ENCODE results near the gene NOP58. TPM values are rescaled to one million over a fixed set of nuclear protein-coding genes. Genes with fewer than 3 reads are reported as not detected.
"Not testable (repeated sequence)": the region's sequence is repeated elsewhere in the genome, so short reads cannot be mapped to it uniquely, and the experiment has no call there.

NOP58 gene
- total and polyA plus RNA-seq, 2 experiments from 2014 or later, result 49.3 to 68.1 TPM

DNA sequence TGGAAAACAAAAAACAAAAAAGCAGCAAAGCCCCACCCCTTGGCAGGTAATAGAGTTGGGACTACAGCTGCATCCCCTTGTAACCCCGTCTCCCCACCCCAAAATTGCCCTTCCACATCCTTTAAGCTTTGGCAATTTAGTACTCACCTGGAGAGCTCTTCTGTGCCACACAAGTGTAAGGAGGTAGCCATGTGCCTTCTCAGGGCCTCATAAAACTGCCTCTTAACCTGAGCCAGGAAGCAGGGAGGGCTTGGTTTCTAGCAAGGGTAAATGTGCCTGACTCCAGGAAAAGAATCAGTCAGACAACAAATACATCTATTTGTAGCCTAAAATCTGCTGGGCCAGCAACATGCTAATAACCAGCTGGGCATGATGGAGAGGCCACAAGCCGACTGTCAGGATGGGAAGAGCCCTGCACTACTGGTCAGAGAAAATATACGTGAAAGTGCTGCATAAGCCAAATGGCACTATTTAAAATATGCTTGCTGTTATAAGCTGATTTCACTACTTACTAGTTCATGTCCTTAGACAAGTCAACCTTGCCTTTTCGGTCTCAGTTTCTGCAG lies 46.3 kb downstream of the NOP58 start:
- H3K4me2 ChIP-seq (ENCODE audit: unreplicated experiment), result no peak overlapping the region
- 94 to 99% methylated on average over 4 of the region's 4 CpGs for WGBS, 2 experiments (ENCODE audit: low coverage in 1 of 2, low lambda C conversion rate in 2 of 2, missing lambda C conversion rate in 2 of 2)
- peaks cover 20% of the 10 kb centered on the region for H3F3A ChIP-seq (ENCODE audit: insufficient read depth)
- H3K79me2 ChIP-seq (ENCODE audit: insufficient read depth), result no peaks in the 10 kb centered on the region
- no peak overlapping the region for H2AFZ ChIP-seq
- peaks cover 3% of the 10 kb centered on the region; the same call in 1 of the 2 replicates for H3K4me1 ChIP-seq (ENCODE audit: insufficient read depth)
- peaks cover 13% of the 10 kb centered on the region; the same call in 1 of the 2 replicates for H3K36me3 ChIP-seq (ENCODE audit: low read depth)
- no peaks in the 10 kb centered on the region; the same call in 1 of the 2 replicates for H4K20me1 ChIP-seq (ENCODE audit: insufficient read depth)
- DNase-seq, result no peak
- H3K27me3 ChIP-seq (replicated peaks; ENCODE audit: insufficient read depth), result no peaks in the 10 kb centered on the region
- TF ChIP-seq EZH2phosphoT487 (IDR thresholded peaks at IDR 0.05; ENCODE audit: insufficient read depth, low read depth) (no peak), EZH2 (IDR thresholded peaks at IDR 0.05; ENCODE audit: insufficient read depth, poor library complexity, severe bottlenecking) (no peak)
- in situ Hi-C loops (cut with MboI), result no loop called here
- H3K9ac ChIP-seq, result no peak overlapping the region
- H3K4me3 ChIP-seq, result no peak overlapping the region
- H3K27ac ChIP-seq, result no peak overlapping the region
- no peaks in the 10 kb centered on the region for H3K9me3 ChIP-seq (ENCODE audit: low read depth)
- no peaks in the 10 kb centered on the region for H3K9me2 ChIP-seq (ENCODE audit: insufficient read depth)

DNA sequence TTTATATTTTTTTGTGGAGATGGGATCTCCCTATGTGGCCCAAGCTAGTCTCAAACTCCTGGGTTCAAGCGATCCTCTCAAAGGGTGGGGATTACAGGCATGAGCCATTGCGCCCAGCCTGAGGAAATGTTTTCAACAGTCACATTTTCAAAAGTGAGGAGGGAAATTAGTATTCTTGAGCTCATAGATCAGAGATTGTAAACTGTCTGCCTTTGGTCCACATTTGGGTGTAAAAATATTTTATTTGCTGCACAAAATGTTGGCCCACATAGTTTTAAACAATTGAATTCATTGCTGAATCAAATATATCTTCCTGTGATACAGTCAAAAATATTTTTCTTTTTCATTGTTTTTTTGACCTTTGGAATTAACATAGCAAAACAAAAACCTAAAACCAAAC lies 48.6 kb downstream of the NOP58 start:
- Histone ChIP-seq H2AFZ (no peak overlapping the region), H3K4me1 (ENCODE audit: insufficient read depth) (peaks cover 15% of the 10 kb centered on the region), H4K20me1 (ENCODE audit: insufficient read depth) (no peaks in the 10 kb centered on the region; the same call in 1 of the 2 replicates), H3K9ac (no peak overlapping the region), H3F3A (ENCODE audit: insufficient read depth) (peaks cover 31% of the 10 kb centered on the region), H3K27ac (no peak overlapping the region), H3K4me3 (no peak overlapping the region), H3K4me2 (ENCODE audit: unreplicated experiment) (no peak overlapping the region), H3K9me3 (ENCODE audit: low read depth) (no peaks in the 10 kb centered on the region), H3K9me2 (ENCODE audit: insufficient read depth) (no peaks in the 10 kb centered on the region), H3K27me3 (replicated peaks; ENCODE audit: insufficient read depth) (no peaks in the 10 kb centered on the region), H3K79me2 (ENCODE audit: insufficient read depth) (no peaks in the 10 kb centered on the region), H3K36me3 (ENCODE audit: low read depth) (0 out of 2 replicates have a peak, but pooled peaks cover 4% of the 10 kb centered on the region)
- no peak for DNase-seq
- TF ChIP-seq EZH2phosphoT487 (IDR thresholded peaks at IDR 0.05; ENCODE audit: insufficient read depth, low read depth) (no peak), EZH2 (IDR thresholded peaks at IDR 0.05; ENCODE audit: insufficient read depth, poor library complexity, severe bottlenecking) (no peak)
- WGBS, 2 experiments (ENCODE audit: low coverage in 1 of 2, low lambda C conversion rate in 2 of 2, missing lambda C conversion rate in 2 of 2), result 98% methylated on average over 2 of the region's 2 CpGs
- in situ Hi-C loops (cut with MboI), result no loop called here

GRCh38 chr2:202317080-202317857 lies 51.7 kb downstream of the NOP58 start:
- Histone ChIP-seq H2AFZ (no peak overlapping the region), H3K79me2 (ENCODE audit: insufficient read depth) (no peaks in the 10 kb centered on the region), H3K4me3 (no peak overlapping the region; the same call in 1 of the 2 replicates), H3K4me2 (ENCODE audit: unreplicated experiment) (peak overlapping the region; percentile 9), H3K27me3 (replicated peaks; ENCODE audit: insufficient read depth) (no peaks in the 10 kb centered on the region), H4K20me1 (ENCODE audit: insufficient read depth) (no peaks in the 10 kb centered on the region), H3K9me2 (ENCODE audit: insufficient read depth) (no peaks in the 10 kb centered on the region), H3K27ac (peak overlapping the region; percentile 23), H3K36me3 (ENCODE audit: low read depth) (no peaks in the 10 kb centered on the region), H3F3A (ENCODE audit: insufficient read depth) (peaks cover 31% of the 10 kb centered on the region), H3K9me3 (ENCODE audit: low read depth) (no peaks in the 10 kb centered on the region), H3K9ac (peak overlapping the region; percentile 6; the same call in 1 of the 2 replicates), H3K4me1 (ENCODE audit: insufficient read depth) (peaks cover 15% of the 10 kb centered on the region)
- in situ Hi-C loops (cut with MboI), result no loop called here
- DNase-seq, result peak; percentile 67
- no peak for TF ChIP-seq EZH2phosphoT487 (IDR thresholded peaks at IDR 0.05; ENCODE audit: insufficient read depth, low read depth)
- TF ChIP-seq EZH2 (IDR thresholded peaks at IDR 0.05; ENCODE audit: insufficient read depth, poor library complexity, severe bottlenecking), result no peak
- 4 to 5% methylated on average over 6 of the region's 6 CpGs for WGBS, 2 experiments (ENCODE audit: low coverage in 1 of 2, low lambda C conversion rate in 2 of 2, missing lambda C conversion rate in 2 of 2)

DNA sequence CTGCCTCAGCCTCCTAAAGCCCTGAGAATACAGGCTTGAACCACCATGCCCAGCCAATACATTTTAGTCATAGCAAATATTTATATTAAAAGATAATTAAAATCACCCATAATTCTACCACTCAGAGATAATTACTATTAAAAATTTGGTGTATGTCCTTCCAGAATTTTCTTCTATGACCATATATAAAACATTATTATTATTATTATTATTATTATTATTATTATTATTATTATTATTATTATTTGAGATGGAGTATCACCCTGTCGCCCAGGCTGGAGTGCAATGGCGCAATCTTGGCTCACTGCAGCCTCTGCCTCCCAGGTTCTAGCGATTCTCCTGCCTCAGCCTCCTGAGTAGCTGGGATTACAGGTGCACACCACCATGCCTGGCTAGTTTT lies 54.8 kb downstream of the NOP58 start:
- not testable (repeated sequence) for H3K27me3 ChIP-seq (replicated peaks; ENCODE audit: insufficient read depth); H3K4me2 ChIP-seq (ENCODE audit: unreplicated experiment)

More for the DNA sequence above, 54.8 kb downstream of the NOP58 start:
- H3K9me2 ChIP-seq (ENCODE audit: insufficient read depth); H3K27ac ChIP-seq; H4K20me1 ChIP-seq (ENCODE audit: insufficient read depth); H3K9ac ChIP-seq; H3K79me2 ChIP-seq (ENCODE audit: insufficient read depth); H3K4me3 ChIP-seq; in situ Hi-C loops (cut with MboI); H2AFZ ChIP-seq; H3K36me3 ChIP-seq (ENCODE audit: low read depth); DNase-seq; H3K9me3 ChIP-seq (ENCODE audit: low read depth): not testable (repeated sequence)
- Histone ChIP-seq H3K4me1 (ENCODE audit: insufficient read depth) (peaks cover 15% of the 10 kb centered on the region), H3F3A (ENCODE audit: insufficient read depth) (peaks cover 23% of the 10 kb centered on the region)
- WGBS, 2 experiments (ENCODE audit: low coverage in 1 of 2, low lambda C conversion rate in 2 of 2, missing lambda C conversion rate in 2 of 2), result 97 to 98% methylated on average over 3 of the region's 3 CpGs
